Thyroid gland (tissue), 4 donors: Measurements from ENCODE around the gene RSAD2.

ENCODE experiments used
- CTCF ChIP-seq, 6 experiments: fragments of 200-600 bp in 3 of 6; fragments of 450-650 bp in 3 of 6; sonication (generic) in 3 of 6; IDR thresholded peaks; one replicate each; pipeline ENCODE4 v1.5.1; 2016 to 2019; ENCODE audit warnings: antibody characterized with exemption in 6 of 6, mild to moderate bottlenecking in 2 of 6, inconsistent platforms in 1 of 6, moderate library complexity in 1 of 6
- POLR2A ChIP-seq, 2 donors: fragments of 450-650 bp; IDR thresholded peaks; one replicate each; pipeline ENCODE4 v1.6.1; 2017; ENCODE audit warnings: antibody characterized with exemption in 2 of 2, mild to moderate bottlenecking in 2 of 2, moderate library complexity in 1 of 2

GRCh38 chr2:6943971-6944370 lies 66.4 kb downstream of the RSAD2 start:
- TF ChIP-seq POLR2A (IDR thresholded peaks at IDR 0.05), result no peak
- TF ChIP-seq CTCF (IDR thresholded peaks at IDR 0.05), result no peak
